Activated T-cell treated with anti-CD3 and anti-CD28 coated beads for 48 hours (primary cell): ENCODE data around the gene DDX11.
"Not testable (repeated sequence)": the region's sequence is repeated elsewhere in the genome, so short reads cannot be mapped to it uniquely, and the experiment has no call there.

Source experiments
- DNase-seq: peaks from one replicate; pipeline ENCODE4 v3.0.0-alpha.2; 2020; ENCODE audit warnings: low read depth

The DDX11 gene

GRCh38 chr12:31124158-31124557, 50.5 kb downstream of the DDX11 start:
- not testable (repeated sequence) for DNase-seq

- not testable (repeated sequence) for DNase-seq
These were observed 51.5 kb downstream of the DDX11 start for GRCh38 chr12:31125171-31125570.

GRCh38 chr12:31127209-31127848, 53.7 kb downstream of the DDX11 start:
- DNase-seq: not testable (repeated sequence)

- DNase-seq: not testable (repeated sequence)
These were observed 62.9 kb downstream of the DDX11 start for GRCh38 chr12:31136581-31136980.

GRCh38 chr12:31144768-31145167, 71.1 kb downstream of the DDX11 start:
- DNase-seq: not testable (repeated sequence)

GRCh38 chr12:31145296-31145695, 71.6 kb downstream of the DDX11 start:
- DNase-seq: not testable (repeated sequence)

- not testable (repeated sequence) for DNase-seq
These were observed 73.8 kb downstream of the DDX11 start for GRCh38 chr12:31147415-31147814.

GRCh38 chr12:31150766-31151165, 77.1 kb downstream of the DDX11 start:
- not testable (repeated sequence) for DNase-seq
